Right lobe of liver (tissue), 6 donors: ENCODE data around the gene LSM10. TPM values are rescaled to one million over a fixed set of nuclear protein-coding genes. Genes with fewer than 3 reads are reported as not detected.

Experiments used
- ATAC-seq, 4 donors: fragments of 200-7000 bp; cut with Tn5 transposase; one replicate each; pipeline ENCODE4 v1.9.1; 2020; ENCODE audit warnings: mild to moderate bottlenecking in 4 of 4, moderate library complexity in 4 of 4
- DNase-seq, 3 donors: peaks; one replicate each; pipeline ENCODE4 v3.0.0-alpha.2; 2020
- H3K27ac ChIP-seq, 3 donors: fragments of 200-600 bp; one replicate each; pipeline ENCODE4 v1.8.0; 2022
- H3K27me3 ChIP-seq, 2 donors: fragments of 200-600 bp; one replicate each; pipeline ENCODE4 v1.8.0; 2022
- H3K36me3 ChIP-seq, 4 donors: fragments of 200-600 bp; sonication (generic) in 1 of 4; one replicate each; pipeline versions ENCODE4 v1.5.1 to v1.8.0; 2017 to 2022; ENCODE audit warnings: control low read depth in 1 of 4
- H3K4me1 ChIP-seq, 4 donors: fragments of 200-600 bp; sonication (generic) in 1 of 4; one replicate each; pipeline versions ENCODE4 v1.5.1 to v1.8.0; 2017 to 2022; ENCODE audit warnings: control low read depth in 1 of 4
- H3K4me3 ChIP-seq, 3 donors: fragments of 200-600 bp; one replicate each; pipeline ENCODE4 v1.8.0; 2022
- H3K9me3 ChIP-seq, 4 donors: fragments of 200-600 bp; sonication (generic) in 1 of 4; one replicate each; pipeline versions ENCODE4 v1.5.1 to v1.8.0; 2017 to 2022; ENCODE audit warnings: control low read depth in 1 of 4
- CTCF ChIP-seq, 4 donors: fragments of 200-600 bp in 3 of 4; fragments of 450-650 bp in 1 of 4; IDR thresholded peaks; one replicate each; pipeline versions ENCODE4 v1.5.1 to v1.8.0; 2016 to 2022; ENCODE audit warnings: antibody characterized with exemption in 4 of 4, mild to moderate bottlenecking in 2 of 4
- POLR2A ChIP-seq: fragments of 450-650 bp; IDR thresholded peaks from one replicate; pipeline ENCODE4 v1.6.1; 2017; ENCODE audit warnings: antibody characterized with exemption, mild to moderate bottlenecking
- WGBS: methylation state at CpG from one replicate; pipeline ENCODE4 v1.1.6; 2018; ENCODE audit warnings: low coverage, low lambda C conversion rate; ENCODE audit not compliant: insufficient coverage; ENCODE audit errors: missing lambda C conversion rate; 5-methylcytosine and 5-hydroxymethylcytosine counted together
- intact Hi-C, 2 donors: fragments of 100-400 bp; cut with DNase I; formaldehyde crosslinking; loops; one replicate each; pipeline versions ENCODE4 v1.11.2 to v1.14.1; 2022
- total RNA-seq, 6 experiments: library from RNA; depleted of rRNA in 2 of 6; stranded (reverse); fragments of >200 nt in 2 of 6; fragmentation: NEBNext Ultra II Directional in 3 of 6; extraction: Animal tissue kit (Norgen Biotek cat#: 25700) in 3 of 6; gene quantifications; one replicate each; pipeline versions ENCODE4 v1.1.0 to v1.2.4, GENCODE V29; 2016 to 2023
- donor health status: DM: no; HTN: yes; CAD: no.
- donor health status: DM: no; HTN: no; CAD: no.
- donor health status: DM: no; HTN: no; CAD: no.
- donor health status: DM: no; HTN: yes; CAD: no.
- donor health status: DM: no; HTN: yes; CAD: no.

LSM10 gene
- total RNA-seq, 6 experiments from 2014 or later = 15.2 to 42.0 (median 22.3) TPM

DNA sequence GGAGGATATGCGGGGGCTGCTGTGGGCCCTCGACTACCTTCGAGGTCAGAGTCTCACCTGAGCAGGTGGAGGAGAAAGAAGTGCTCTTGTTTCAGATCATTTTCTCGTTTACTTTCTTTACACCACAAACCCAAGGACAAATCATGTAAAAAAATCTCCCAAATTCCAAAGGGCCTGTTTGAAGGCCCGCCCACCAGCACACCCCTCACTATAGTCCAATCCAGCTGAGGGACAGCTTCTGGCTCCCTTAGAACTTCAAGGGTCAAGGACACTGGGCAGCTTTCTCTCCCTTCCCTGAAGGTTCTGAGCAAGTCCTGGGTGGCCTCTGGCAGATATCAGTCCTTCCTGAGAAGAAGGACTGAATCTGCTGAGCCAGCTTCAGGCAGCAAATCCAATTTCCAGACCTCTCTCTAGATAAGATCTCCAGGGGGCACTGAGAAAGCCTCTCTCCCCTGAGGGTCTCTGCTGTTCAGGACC, 17.5 kb downstream of the LSM10 start:
- Histone ChIP-seq H3K4me1 (peaks cover 0 to 90% (median 27%) of the 10 kb centered on the region in 4 donors), H3K9me3 (no peaks in the 10 kb centered on the region), H3K4me3 (peak overlapping the region in 2 of 3 donors; percentile 25), H3K27ac (peak overlapping the region in 2 of 3 donors; percentile 90 to 95), H3K27me3 (no peaks in the 10 kb centered on the region), H3K36me3 (no peaks in the 10 kb centered on the region)
- DNase-seq (peak in 2 of 3 donors; percentile 74 to 75), ATAC-seq (peak; percentile 18 to 79 (median 74))
- WGBS = 12% methylated on average over 5 of the region's 5 CpGs
- TF ChIP-seq CTCF (IDR thresholded peaks at IDR 0.05) = no peak
- no peak for TF ChIP-seq POLR2A
- intact Hi-C loops = no loop called here

DNA sequence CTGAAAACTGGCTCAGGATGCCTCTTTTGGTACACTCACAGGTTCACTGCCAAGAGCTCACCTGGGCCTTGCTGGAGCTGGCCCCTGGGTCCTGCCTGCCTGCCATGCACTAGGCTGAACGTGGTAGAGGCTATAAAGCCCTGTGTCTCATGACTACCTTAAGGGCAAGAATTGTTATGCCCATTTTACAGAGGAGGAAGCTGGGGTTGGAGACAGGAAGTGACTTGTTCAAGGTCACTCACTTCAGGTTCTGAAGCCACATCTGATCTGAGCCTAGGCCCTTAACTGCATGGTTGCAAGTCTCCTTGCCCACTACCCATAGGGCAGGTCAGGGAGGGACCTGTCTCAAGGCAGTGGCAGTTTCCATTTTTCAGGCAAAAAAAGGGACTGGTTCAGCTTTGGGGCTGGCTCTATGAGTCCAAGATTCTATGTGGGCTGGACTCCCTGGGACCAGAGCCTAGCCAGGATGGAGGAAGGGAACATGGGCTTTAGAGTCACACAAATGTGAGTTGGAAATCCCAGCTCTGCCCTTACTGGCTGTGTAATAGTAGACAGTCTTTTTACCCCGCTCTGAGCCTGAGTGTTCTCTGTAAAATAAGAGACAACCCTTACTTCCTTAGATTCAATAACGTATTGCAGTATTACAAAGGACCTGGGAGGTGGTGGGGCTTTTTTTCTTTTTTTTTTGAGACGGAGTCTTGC, 19.8 kb downstream of the LSM10 start:
- TF ChIP-seq CTCF (IDR thresholded peaks at IDR 0.05) (no peak), POLR2A (no peak)
- intact Hi-C loops = no loop called here
- no peak for DNase-seq
- no peaks in the 10 kb centered on the region for H3K9me3 ChIP-seq
- ATAC-seq = no peak
- peak overlapping the region in 1 of 3 donors; percentile 95 for H3K27ac ChIP-seq
- H3K4me1 ChIP-seq = peaks cover 0 to 93% (median 37%) of the 10 kb centered on the region in 4 donors
- no peaks in the 10 kb centered on the region for H3K36me3 ChIP-seq
- no peak overlapping the region for H3K4me3 ChIP-seq
- no peaks in the 10 kb centered on the region for H3K27me3 ChIP-seq
- 89% methylated on average over 3 of the region's 4 CpGs for WGBS

GRCh38 chr1:36372617-36373016, 25.1 kb downstream of the LSM10 start:
- no peak for TF ChIP-seq POLR2A
- TF ChIP-seq CTCF (IDR thresholded peaks at IDR 0.05) = no peak
- no CpG with 5 or more reads among the region's 3 CpGs for WGBS
- Histone ChIP-seq H3K4me1 (peaks cover 0 to 62% (median 26%) of the 10 kb centered on the region in 4 donors), H3K9me3 (no peaks in the 10 kb centered on the region), H3K27me3 (no peaks in the 10 kb centered on the region), H3K4me3 (no peak overlapping the region), H3K27ac (peak overlapping the region; percentile 29 to 87 (median 86)), H3K36me3 (peaks cover 0 to 4% (median 0%) of the 10 kb centered on the region in 4 donors)
- intact Hi-C loops = no loop called here
- DNase-seq (no peak), ATAC-seq (no peak)

GRCh38 chr1:36369061-36369861, 28.4 kb downstream of the LSM10 start:
- peak in 2 of 3 donors; percentile 65 to 76 for DNase-seq
- WGBS = 58% methylated on average over 5 of the region's 7 CpGs
- H3K27ac ChIP-seq = no peak overlapping the region
- peak; percentile 89 to 95 (median 94) for TF ChIP-seq CTCF (IDR thresholded peaks at IDR 0.05)
- TF ChIP-seq POLR2A = no peak
- peaks cover 0 to 11% (median 0%) of the 10 kb centered on the region in 4 donors for H3K36me3 ChIP-seq
- intact Hi-C loops = no loop called here
- peak; percentile 60 to 77 (median 74) for ATAC-seq
- H3K4me3 ChIP-seq = no peak overlapping the region
- H3K9me3 ChIP-seq = no peaks in the 10 kb centered on the region
- peaks cover 0 to 34% (median 15%) of the 10 kb centered on the region in 4 donors for H3K4me1 ChIP-seq
- no peaks in the 10 kb centered on the region for H3K27me3 ChIP-seq
